Measurements from ENCODE around the gene CEMIP. TPM values are rescaled to one million over a fixed set of nuclear protein-coding genes. Genes with fewer than 3 reads are reported as not detected.

CEMIP gene
- total RNA-seq, 1 donor from 2014 or later, result not detected

GRCh38 chr15:80920271-80920699, 141.1 kb downstream of the CEMIP start:
- intact Hi-C loops (cut with micrococcal nuclease), result no loop called here

- intact Hi-C loops (cut with micrococcal nuclease), result no loop called here
Observed at GRCh38 chr15:80921736-80922410, 142.7 kb downstream of the CEMIP start.

GRCh38 chr15:80923668-80924067, 144.5 kb downstream of the CEMIP start:
- intact Hi-C loops (cut with micrococcal nuclease), result no loop called here

- intact Hi-C loops (cut with micrococcal nuclease), result no loop called here
Observed at GRCh38 chr15:80924278-80924677, 145.1 kb downstream of the CEMIP start.

GRCh38 chr15:80925597-80926059, 146.5 kb downstream of the CEMIP start:
- intact Hi-C loops (cut with micrococcal nuclease), result no loop called here

- intact Hi-C loops (cut with micrococcal nuclease), result no loop called here
Observed at GRCh38 chr15:80926126-80926525, 147.0 kb downstream of the CEMIP start.

GRCh38 chr15:80929225-80929624, 150.1 kb downstream of the CEMIP start:
- intact Hi-C loops (cut with micrococcal nuclease), result no loop called here

GRCh38 chr15:80929689-80930088, 150.5 kb downstream of the CEMIP start:
- intact Hi-C loops (cut with micrococcal nuclease), result no loop called here

GRCh38 chr15:80931191-80931590, 152.0 kb downstream of the CEMIP start:
- intact Hi-C loops (cut with micrococcal nuclease), result no loop called here

GRCh38 chr15:80931721-80932512, 152.7 kb downstream of the CEMIP start:
- intact Hi-C loops (cut with micrococcal nuclease), result no loop called here

GRCh38 chr15:80932513-80932815, 153.3 kb downstream of the CEMIP start:
- intact Hi-C loops (cut with micrococcal nuclease), result no loop called here

- intact Hi-C loops (cut with micrococcal nuclease), result no loop called here
Observed at GRCh38 chr15:80932989-80933388, 153.8 kb downstream of the CEMIP start.

- intact Hi-C loops (cut with micrococcal nuclease), result no loop called here
Observed at GRCh38 chr15:80934761-80935221, 155.6 kb downstream of the CEMIP start.

- intact Hi-C loops (cut with micrococcal nuclease), result no loop called here
Observed at GRCh38 chr15:80936288-80937078, 157.3 kb downstream of the CEMIP start.

GRCh38 chr15:80937718-80938117, 158.5 kb downstream of the CEMIP start:
- intact Hi-C loops (cut with micrococcal nuclease), result no loop called here

- intact Hi-C loops (cut with micrococcal nuclease), result no loop called here
Observed at GRCh38 chr15:80939216-80939615, 160.0 kb downstream of the CEMIP start.

GRCh38 chr15:80940331-80940730, 161.2 kb downstream of the CEMIP start:
- intact Hi-C loops (cut with micrococcal nuclease), result no loop called here

GRCh38 chr15:80940851-80941250, 161.7 kb downstream of the CEMIP start:
- intact Hi-C loops (cut with micrococcal nuclease), result no loop called here

GRCh38 chr15:80942266-80942665, 163.1 kb downstream of the CEMIP start:
- intact Hi-C loops (cut with micrococcal nuclease), result no loop called here

- intact Hi-C loops (cut with micrococcal nuclease), result no loop called here
Observed at GRCh38 chr15:80942746-80943565, 163.8 kb downstream of the CEMIP start.

GRCh38 chr15:80944818-80945217, 165.6 kb downstream of the CEMIP start:
- intact Hi-C loops (cut with micrococcal nuclease), result no loop called here
